Measurements from ENCODE around the gene CUX1. TPM values are rescaled to one million over a fixed set of nuclear protein-coding genes. Genes with fewer than 3 reads are reported as not detected.

Gene CUX1
- total and polyA plus RNA-seq, 12 donors: 34.5 to 176 (median 145) TPM

- Histone ChIP-seq H3K27ac (no peak overlapping the region), H3K36me3 (no peaks in the 10 kb centered on the region), H3K4me3 (no peak overlapping the region), H3K4me1 (peaks cover 0 to 20% (median 14%) of the 10 kb centered on the region in 9 donors), H3K27me3 (peaks cover 0 to 7% (median 0%) of the 10 kb centered on the region in 7 donors), H3K9me3 (no peaks in the 10 kb centered on the region)
- ATAC-seq: no peak
- TF ChIP-seq CTCF (IDR thresholded peaks at IDR 0.05): no peak
- 93 to 95% methylated on average over 1 of the region's 1 CpG for WGBS, 2 donors
- intact Hi-C loops (cut with DNase I): loop anchor here in 7 of 10 donors (2.0 to 10.0 kb wide), 13 partner anchors 68 to 422 kb away; no protein-coding TSS in a partner anchor
- no peak for DNase-seq
Measured at GRCh38 chr7:101812595-101812994, 4.8 kb upstream of the CUX1 start.

- H3K4me1 ChIP-seq: peaks cover 0 to 29% (median 23%) of the 10 kb centered on the region in 9 donors
- H3K9me3 ChIP-seq: no peaks in the 10 kb centered on the region
- no peak for DNase-seq
- intact Hi-C loops (cut with DNase I): loop anchor here in 9 of 10 donors (1.0 to 10.0 kb wide), 15 partner anchors 69 to 421 kb away; no protein-coding TSS in a partner anchor
- no peak for ATAC-seq
- H3K36me3 ChIP-seq: no peaks in the 10 kb centered on the region
- peak overlapping the region in 9 of 10 donors; percentile 55 to 91 (median 81) for H3K4me3 ChIP-seq
- 43 to 51% methylated on average over 5 of the region's 5 CpGs for WGBS, 2 donors
- TF ChIP-seq CTCF (IDR thresholded peaks at IDR 0.05): no peak
- no peak overlapping the region for H3K27ac ChIP-seq
- H3K27me3 ChIP-seq: peaks cover 0 to 7% (median 0%) of the 10 kb centered on the region in 7 donors
Measured at GRCh38 chr7:101813402-101814019, 3.9 kb upstream of the CUX1 start.

GRCh38 chr7:101814081-101814990 lies 3.1 kb upstream of the CUX1 start:
- peaks cover 0 to 7% (median 0%) of the 10 kb centered on the region in 7 donors for H3K27me3 ChIP-seq
- H3K4me1 ChIP-seq: peaks cover 5 to 37% (median 31%) of the 10 kb centered on the region in 9 donors
- intact Hi-C loops (cut with DNase I): loop anchor here in 9 of 10 donors (1.0 to 10.0 kb wide), 15 partner anchors 70 to 420 kb away; no protein-coding TSS in a partner anchor
- ATAC-seq: peak; percentile 74 to 88 (median 82)
- no peaks in the 10 kb centered on the region for H3K36me3 ChIP-seq
- peak; percentile 24 to 78 (median 62) for TF ChIP-seq CTCF (IDR thresholded peaks at IDR 0.05)
- WGBS, 2 donors: 0% methylated on average over 56 to 74 of the region's 74 CpGs
- no peaks in the 10 kb centered on the region for H3K9me3 ChIP-seq
- DNase-seq: peak; percentile 23 to 67
- H3K4me3 ChIP-seq: peak overlapping the region; percentile 55 to 91 (median 81)
- H3K27ac ChIP-seq: peak overlapping the region in 7 of 10 donors; percentile 47 to 85 (median 75)

Data from heart right ventricle (tissue), 16 donors.